Hepatocyte (in vitro differentiated cells): ENCODE measurements around the gene CIAO3. TPM values are rescaled to one million over a fixed set of nuclear protein-coding genes. Genes with fewer than 3 reads are reported as not detected.

Source experiments
- DNase-seq: peaks from one replicate; pipeline ENCODE4 v3.0.0-alpha.2; 2016; ENCODE audit warnings: low spot score
- H2AFZ ChIP-seq: fragments of 200-600 bp; sonication (generic); 2 replicates; pipeline ENCODE4 v1.6.0; 2016; ENCODE audit warnings: antibody characterized with exemption, mild to moderate bottlenecking
- H3K27ac ChIP-seq: fragments of 200-600 bp; sonication (generic); 2 replicates; pipeline ENCODE4 v1.5.1; 2016; ENCODE audit warnings: mild to moderate bottlenecking
- H3K27me3 ChIP-seq: fragments of 200-600 bp; sonication (generic); 2 replicates; pipeline ENCODE4 v1.6.1; 2016
- H3K36me3 ChIP-seq: fragments of 200-600 bp; sonication (generic); replicated peaks from 2 replicates; pipeline ENCODE4 v1.5.1; 2016; ENCODE audit warnings: low read depth; ENCODE audit not compliant: insufficient read depth
- H3K4me1 ChIP-seq: fragments of 200-600 bp; sonication (generic); 2 replicates; pipeline ENCODE4 v1.5.1; 2016; ENCODE audit warnings: mild to moderate bottlenecking, moderate library complexity; ENCODE audit not compliant: insufficient read depth
- H3K4me2 ChIP-seq: fragments of 200-600 bp; sonication (generic); 2 replicates; pipeline ENCODE4 v1.6.0; 2016
- H3K4me3 ChIP-seq: fragments of 200-600 bp; sonication (generic); 2 replicates; pipeline ENCODE4 v1.5.1; 2016; ENCODE audit warnings: mild to moderate bottlenecking
- H3K79me2 ChIP-seq: fragments of 200-600 bp; sonication (generic); 2 replicates; pipeline ENCODE4 v1.6.0; 2017; ENCODE audit warnings: mild to moderate bottlenecking
- H3K9me2 ChIP-seq: fragments of 200-600 bp; sonication (generic); replicated peaks from 2 replicates; pipeline ENCODE4 v1.6.0; 2017; ENCODE audit warnings: mild to moderate bottlenecking; ENCODE audit not compliant: insufficient read depth
- H3K9me3 ChIP-seq: fragments of 200-600 bp; sonication (generic); 2 replicates; pipeline ENCODE4 v1.5.1; 2016; ENCODE audit warnings: low read depth, mild to moderate bottlenecking
- H4K20me1 ChIP-seq: fragments of 200-600 bp; sonication (generic); 2 replicates; pipeline ENCODE4 v1.6.0; 2016; ENCODE audit warnings: mild to moderate bottlenecking; ENCODE audit not compliant: insufficient read depth, poor library complexity, severe bottlenecking
- CTCF ChIP-seq: fragments of 200-600 bp; sonication (generic); IDR thresholded peaks from 2 replicates; pipeline ENCODE4 v1.5.1; 2016; ENCODE audit warnings: antibody characterized with exemption, mild to moderate bottlenecking; ENCODE audit not compliant: poor library complexity
- EZH2 ChIP-seq: fragments of 200-600 bp; sonication (generic); IDR thresholded peaks from 2 replicates; pipeline ENCODE4 v1.6.1; 2016; ENCODE audit warnings: antibody characterized with exemption, mild to moderate bottlenecking, borderline replicate concordance
- EZH2phosphoT487 ChIP-seq: fragments of 200-600 bp; sonication (generic); IDR thresholded peaks from one replicate; pipeline ENCODE4 v1.6.1; 2018; ENCODE audit warnings: antibody characterized with exemption, mild to moderate bottlenecking, low read depth, moderate library complexity; ENCODE audit not compliant: unreplicated experiment, severe bottlenecking
- WGBS: methylation state at CpG from one replicate; pipeline ENCODE4 v1.1.6; 2016; ENCODE audit warnings: low lambda C conversion rate; ENCODE audit errors: missing lambda C conversion rate; 5-methylcytosine and 5-hydroxymethylcytosine counted together
- polyA plus RNA-seq: library from polyadenylated mRNA; unstranded; fragments of >200 nt; fragmentation: Nextera tagmentation; extraction: Ambion mirVana; gene quantifications from 2 replicates; pipeline ENCODE4 v1.2.1, GENCODE V29; 2016
- total RNA-seq: library from RNA; depleted of rRNA; stranded (reverse); fragments of >200 nt; gene quantifications from 2 replicates; pipeline ENCODE4 v1.2.3, GENCODE V29; 2014

CIAO3 gene
- total and polyA plus RNA-seq, 2 experiments from 2014 or later = 39.0 to 42.8 TPM

GRCh38 chr16:720447-720989 is 20.3 kb downstream of the CIAO3 start:
- peak; percentile 73 for DNase-seq
- Histone ChIP-seq H4K20me1 (peaks cover 11% of the 10 kb centered on the region), H3K79me2 (no peaks in the 10 kb centered on the region), H3K36me3 (no peaks in the 10 kb centered on the region), H3K9me3 (no peaks in the 10 kb centered on the region), H3K27me3 (peaks cover 12% of the 10 kb centered on the region), H3K4me1 (peaks cover 19% of the 10 kb centered on the region), H3K9me2 (no peaks in the 10 kb centered on the region), H3K27ac (peak overlapping the region; percentile 96), H3K4me3 (peak overlapping the region; percentile 98), H2AFZ (peak overlapping the region; percentile 97), H3K4me2 (peak overlapping the region; percentile 100)
- TF ChIP-seq CTCF (no peak), EZH2 (no peak), EZH2phosphoT487 (no peak)
- 2% methylated on average over 37 of the region's 38 CpGs for WGBS

- no peaks in the 10 kb centered on the region for H3K9me2 ChIP-seq
- no peaks in the 10 kb centered on the region for H3K36me3 ChIP-seq
- peak overlapping the region; percentile 100 for H3K4me2 ChIP-seq
- H3K4me3 ChIP-seq = no peak overlapping the region
- no peaks in the 10 kb centered on the region for H3K79me2 ChIP-seq
- DNase-seq = no peak
- no peaks in the 10 kb centered on the region for H3K9me3 ChIP-seq
- H2AFZ ChIP-seq = no peak overlapping the region
- 26% methylated on average over 16 of the region's 16 CpGs for WGBS
- peaks cover 22% of the 10 kb centered on the region for H3K4me1 ChIP-seq
- TF ChIP-seq EZH2 = no peak
- no peak for TF ChIP-seq CTCF
- TF ChIP-seq EZH2phosphoT487 = no peak
- H3K27ac ChIP-seq = peak overlapping the region; percentile 96
- peaks cover 11% of the 10 kb centered on the region for H4K20me1 ChIP-seq
- peaks cover 12% of the 10 kb centered on the region for H3K27me3 ChIP-seq
Observed at GRCh38 chr16:719815-720446, 20.9 kb downstream of the CIAO3 start.

- H3K79me2 ChIP-seq = no peaks in the 10 kb centered on the region
- H2AFZ ChIP-seq = no peak overlapping the region
- 91% methylated on average over 6 of the region's 6 CpGs for WGBS
- H3K9me2 ChIP-seq = no peaks in the 10 kb centered on the region
- TF ChIP-seq EZH2 (no peak), CTCF (no peak), EZH2phosphoT487 (no peak)
- H4K20me1 ChIP-seq = peaks cover 11% of the 10 kb centered on the region
- no peaks in the 10 kb centered on the region for H3K9me3 ChIP-seq
- no peaks in the 10 kb centered on the region for H3K36me3 ChIP-seq
- H3K4me2 ChIP-seq = no peak overlapping the region
- H3K27me3 ChIP-seq = peaks cover 16% of the 10 kb centered on the region
- H3K27ac ChIP-seq = no peak overlapping the region
- H3K4me3 ChIP-seq = no peak overlapping the region
- peaks cover 25% of the 10 kb centered on the region for H3K4me1 ChIP-seq
- no peak for DNase-seq
Observed at GRCh38 chr16:718922-719321, 21.9 kb downstream of the CIAO3 start.
